Raji (cell line): Measurements from ENCODE around the gene PLEKHA1.

Source experiments
- POLR2A ChIP-seq: IDR thresholded peaks from 2 replicates; pipeline ENCODE4 v1.6.1; 2011; ENCODE audit warnings: low read depth, low read length, control low read depth; ENCODE audit not compliant: insufficient read depth

The PLEKHA1 gene

GRCh38 chr10:122342293-122343134, 32.0 kb upstream of the PLEKHA1 start:
- no peak for TF ChIP-seq POLR2A

- TF ChIP-seq POLR2A, result no peak
Observed at GRCh38 chr10:122343135-122343800, 31.2 kb upstream of the PLEKHA1 start.

GRCh38 chr10:122343936-122344335, 30.6 kb upstream of the PLEKHA1 start:
- TF ChIP-seq POLR2A, result no peak

- no peak for TF ChIP-seq POLR2A
Observed at GRCh38 chr10:122344741-122345258, 29.7 kb upstream of the PLEKHA1 start.

- no peak for TF ChIP-seq POLR2A
Observed at GRCh38 chr10:122346326-122346950, 28.1 kb upstream of the PLEKHA1 start.

GRCh38 chr10:122347170-122347841, 27.2 kb upstream of the PLEKHA1 start:
- TF ChIP-seq POLR2A, result no peak

DNA sequence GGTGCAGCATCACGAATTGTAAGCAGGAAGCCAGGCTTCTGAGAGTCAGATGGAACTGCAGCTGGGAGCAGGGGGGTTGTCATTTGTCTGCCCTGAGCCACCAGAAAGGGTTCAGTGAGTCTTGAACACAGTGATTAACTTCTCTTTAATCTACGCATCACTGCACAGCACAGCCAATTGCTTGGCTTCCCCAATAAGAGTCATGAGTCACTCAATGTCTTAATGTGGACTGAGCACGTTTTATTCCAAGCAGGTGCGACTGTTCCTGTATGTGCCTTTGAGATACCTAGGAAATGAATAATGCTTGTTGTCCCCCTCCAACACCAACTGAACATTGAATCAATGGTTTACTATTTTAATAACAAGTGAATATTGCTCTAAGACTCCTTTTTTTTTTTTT, 26.0 kb upstream of the PLEKHA1 start:
- no peak for TF ChIP-seq POLR2A

- TF ChIP-seq POLR2A, result no peak
Observed at GRCh38 chr10:122348935-122349361, 25.6 kb upstream of the PLEKHA1 start.

GRCh38 chr10:122349758-122350369, 24.6 kb upstream of the PLEKHA1 start:
- no peak for TF ChIP-seq POLR2A

DNA sequence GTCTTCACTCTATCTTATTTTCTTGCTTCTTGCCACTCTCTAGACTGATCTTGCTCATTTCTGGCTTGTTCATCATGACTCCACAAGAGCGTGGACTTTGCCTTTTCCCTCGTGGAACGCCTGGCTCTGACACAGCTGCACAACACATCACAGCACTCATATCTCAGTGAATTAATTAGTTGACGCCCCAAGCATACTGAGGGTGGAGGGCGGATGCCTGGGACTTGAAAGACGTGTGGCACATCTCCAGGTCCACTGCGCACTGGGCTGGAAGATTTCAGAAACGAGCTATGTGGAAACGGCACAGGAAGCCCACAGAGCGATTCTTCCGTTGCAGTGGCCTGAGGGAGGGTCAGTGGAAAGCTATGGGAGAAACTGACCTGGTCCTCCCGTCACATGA, 23.6 kb upstream of the PLEKHA1 start:
- TF ChIP-seq POLR2A, result no peak

- TF ChIP-seq POLR2A, result no peak
Observed at GRCh38 chr10:122352817-122353525, 21.5 kb upstream of the PLEKHA1 start.

GRCh38 chr10:122354383-122354782, 20.1 kb upstream of the PLEKHA1 start:
- no peak for TF ChIP-seq POLR2A

GRCh38 chr10:122357685-122358084, 16.8 kb upstream of the PLEKHA1 start:
- TF ChIP-seq POLR2A, result no peak

- TF ChIP-seq POLR2A, result no peak
Observed at GRCh38 chr10:122359621-122360020, 14.9 kb upstream of the PLEKHA1 start.
